Thyroid gland (tissue), 4 donors: ENCODE results near the gene MAL.

Experiments
- CTCF ChIP-seq, 6 experiments: fragments of 200-600 bp in 3 of 6; fragments of 450-650 bp in 3 of 6; sonication (generic) in 3 of 6; IDR thresholded peaks; one replicate each; pipeline ENCODE4 v1.5.1; 2016 to 2019; ENCODE audit warnings: antibody characterized with exemption in 6 of 6, mild to moderate bottlenecking in 2 of 6, inconsistent platforms in 1 of 6, moderate library complexity in 1 of 6
- POLR2A ChIP-seq, 2 donors: fragments of 450-650 bp; IDR thresholded peaks; one replicate each; pipeline ENCODE4 v1.6.1; 2017; ENCODE audit warnings: antibody characterized with exemption in 2 of 2, mild to moderate bottlenecking in 2 of 2, moderate library complexity in 1 of 2

GRCh38 chr2:95039363-95039762 is 13.9 kb downstream of the MAL start:
- no peak for TF ChIP-seq CTCF (IDR thresholded peaks at IDR 0.05)
- TF ChIP-seq POLR2A (IDR thresholded peaks at IDR 0.05): no peak
